ENCODE measurements around the gene YPEL1.
A peak's percentile ranks its signal among the peaks of the same experiment; 100 is the strongest.

- no peak for TF ChIP-seq GZF1 (CRISPR knock-in tag; IDR thresholded peaks at IDR 0.05)
- TF ChIP-seq CTCF (CRISPR knock-in tag; IDR thresholded peaks at IDR 0.05), result peak; percentile 57
- TF ChIP-seq POLR2A (IDR thresholded peaks at IDR 0.05; ENCODE audit: insufficient read depth in 1 of 2, low read depth in 2 of 2, low read length in 2 of 2), result peak; percentile 32 to 82; a peak in 2 of 4 replicates
- no peak for TF ChIP-seq BRCA1 (CRISPR knock-in tag; IDR thresholded peaks at IDR 0.05)
- no peak for TF ChIP-seq TCF7L2 (IDR thresholded peaks at IDR 0.05; ENCODE audit: low read depth, low read length)
- TF ChIP-seq EED (CRISPR knock-in tag; IDR thresholded peaks at IDR 0.05), result peak; percentile 49; the same call in 1 of the 2 replicates
- TF ChIP-seq NPAS2 (CRISPR knock-in tag; IDR thresholded peaks at IDR 0.05; ENCODE audit: borderline replicate concordance), result no peak
- TF ChIP-seq, protein P1, sequence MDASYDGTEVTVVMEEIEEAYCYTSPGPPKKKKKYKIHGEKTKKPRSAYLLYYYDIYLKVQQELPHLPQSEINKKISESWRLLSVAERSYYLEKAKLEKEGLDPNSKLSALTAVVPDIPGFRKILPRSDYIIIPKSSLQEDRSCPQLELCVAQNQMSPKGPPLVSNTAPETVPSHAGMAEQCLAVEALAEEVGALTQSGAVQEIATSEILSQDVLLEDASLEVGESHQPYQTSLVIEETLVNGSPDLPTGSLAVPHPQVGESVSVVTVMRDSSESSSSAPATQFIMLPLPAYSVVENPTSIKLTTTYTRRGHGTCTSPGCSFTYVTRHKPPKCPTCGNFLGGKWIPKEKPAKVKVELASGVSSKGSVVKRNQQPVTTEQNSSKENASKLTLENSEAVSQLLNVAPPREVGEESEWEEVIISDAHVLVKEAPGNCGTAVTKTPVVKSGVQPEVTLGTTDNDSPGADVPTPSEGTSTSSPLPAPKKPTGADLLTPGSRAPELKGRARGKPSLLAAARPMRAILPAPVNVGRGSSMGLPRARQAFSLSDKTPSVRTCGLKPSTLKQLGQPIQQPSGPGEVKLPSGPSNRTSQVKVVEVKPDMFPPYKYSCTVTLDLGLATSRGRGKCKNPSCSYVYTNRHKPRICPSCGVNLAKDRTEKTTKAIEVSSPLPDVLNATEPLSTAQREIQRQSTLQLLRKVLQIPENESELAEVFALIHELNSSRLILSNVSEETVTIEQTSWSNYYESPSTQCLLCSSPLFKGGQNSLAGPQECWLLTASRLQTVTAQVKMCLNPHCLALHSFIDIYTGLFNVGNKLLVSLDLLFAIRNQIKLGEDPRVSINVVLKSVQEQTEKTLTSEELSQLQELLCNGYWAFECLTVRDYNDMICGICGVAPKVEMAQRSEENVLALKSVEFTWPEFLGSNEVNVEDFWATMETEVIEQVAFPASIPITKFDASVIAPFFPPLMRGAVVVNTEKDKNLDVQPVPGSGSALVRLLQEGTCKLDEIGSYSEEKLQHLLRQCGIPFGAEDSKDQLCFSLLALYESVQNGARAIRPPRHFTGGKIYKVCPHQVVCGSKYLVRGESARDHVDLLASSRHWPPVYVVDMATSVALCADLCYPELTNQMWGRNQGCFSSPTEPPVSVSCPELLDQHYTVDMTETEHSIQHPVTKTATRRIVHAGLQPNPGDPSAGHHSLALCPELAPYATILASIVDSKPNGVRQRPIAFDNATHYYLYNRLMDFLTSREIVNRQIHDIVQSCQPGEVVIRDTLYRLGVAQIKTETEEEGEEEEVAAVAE (CRISPR knock-in tag; IDR thresholded peaks at IDR 0.05; ENCODE audit: borderline replicate concordance), result no peak
- TF ChIP-seq ZFP62 (CRISPR knock-in tag; IDR thresholded peaks at IDR 0.05), result no peak
- TF ChIP-seq ARNT (IDR thresholded peaks at IDR 0.05), result no peak
- TF ChIP-seq MIXL1 (CRISPR knock-in tag; IDR thresholded peaks at IDR 0.05), result no peak
- TF ChIP-seq ZNF143 (CRISPR knock-in tag; IDR thresholded peaks at IDR 0.05), result no peak; the same call in 1 of the 2 replicates
- TF ChIP-seq MAFF (IDR thresholded peaks at IDR 0.05; ENCODE audit: low read depth, low read length), result no peak
Measured at GRCh38 chr22:21657360-21658032, 78.1 kb downstream of the YPEL1 start.

All from HepG2 (cell line).